Frontal cortex (tissue), 4 donors: ENCODE results near the gene SLC29A1. TPM values are rescaled to one million over a fixed set of nuclear protein-coding genes. Genes with fewer than 3 reads are reported as not detected.
A peak's percentile ranks its signal among the peaks of the same experiment; 100 is the strongest.
"Not testable (repeated sequence)": the region's sequence is repeated elsewhere in the genome, so short reads cannot be mapped to it uniquely, and the experiment has no call there.

Experiments used
- DNase-seq, 2 donors: peaks; one replicate each; pipeline ENCODE4 v3.0.0; 2012; ENCODE audit warnings: low spot score in 2 of 2
- FAIRE-seq: peaks from 2 replicates; lab custom pipeline; 2012; peaks lifted over from hg19 to GRCh38; lab: Jason Lieb, UNC
- total RNA-seq: library from RNA; depleted of rRNA; stranded (reverse); fragments of >200 nt; gene quantifications from one replicate; pipeline ENCODE4 v1.2.3, GENCODE V29; 2014
- donor health status: control.
- donor health status: control.
- donor health status: control.

Gene SLC29A1
- total RNA-seq, 1 donor from 2014 or later: 3.7 TPM

DNA sequence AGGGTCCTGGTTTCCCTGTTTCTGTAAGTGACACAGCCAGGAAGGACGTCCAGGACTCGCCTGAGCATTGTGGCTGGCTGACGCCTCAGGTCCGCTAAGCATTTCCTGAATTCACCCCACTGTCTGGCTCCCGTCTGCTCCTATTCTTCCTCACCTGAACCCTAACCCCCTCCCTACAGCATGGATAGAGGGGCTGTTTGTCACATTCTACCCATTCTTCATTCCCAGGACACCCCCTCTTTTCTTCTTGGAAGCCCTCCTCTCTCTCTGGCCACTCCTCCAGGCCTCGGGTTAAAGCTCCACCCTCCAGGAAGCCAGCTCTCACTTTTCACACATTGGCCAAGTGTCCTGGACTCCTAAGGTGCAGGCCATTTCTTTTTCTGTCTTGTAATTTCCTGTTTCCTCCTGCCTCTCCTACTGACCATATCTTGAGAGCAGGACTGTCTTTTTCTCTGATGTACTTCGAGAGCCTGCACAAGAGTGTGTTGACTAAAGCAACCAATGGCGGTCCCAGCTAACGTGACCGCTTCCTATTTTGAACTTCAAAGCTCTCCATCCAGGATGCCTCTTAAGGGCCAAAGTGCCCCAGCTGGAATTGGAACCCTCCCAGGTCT lies 30.9 kb upstream of the SLC29A1 start:
- DNase-seq: no peak
- FAIRE-seq: no peak

- FAIRE-seq: no peak
These were observed 30.0 kb upstream of the SLC29A1 start for GRCh38 chr6:44193307-44193910.

DNA sequence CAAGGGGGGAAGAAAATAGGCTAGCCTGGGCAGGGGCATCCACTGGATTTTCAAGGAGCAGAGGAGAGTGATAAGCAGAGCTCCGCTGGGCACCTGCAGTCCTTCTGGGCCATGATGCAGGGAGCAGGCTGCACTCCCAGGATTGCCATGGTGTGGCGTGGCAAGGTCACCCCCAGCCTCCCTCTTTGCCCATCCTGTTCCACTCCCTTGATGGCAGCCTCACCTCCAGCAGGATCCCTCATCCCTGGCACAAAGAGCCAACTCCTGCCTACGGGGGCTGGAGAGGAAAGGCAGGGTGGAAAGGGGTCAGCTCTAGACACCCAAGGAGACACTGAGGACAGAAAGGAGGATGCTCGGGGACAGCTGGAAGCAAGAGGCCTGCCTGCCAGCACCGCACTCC lies 29.1 kb upstream of the SLC29A1 start:
- FAIRE-seq (no peak), DNase-seq (no peak)

More at GRCh38 chr6:44193307-44193910, 30.0 kb upstream of the SLC29A1 start:
- no peak for DNase-seq

DNA sequence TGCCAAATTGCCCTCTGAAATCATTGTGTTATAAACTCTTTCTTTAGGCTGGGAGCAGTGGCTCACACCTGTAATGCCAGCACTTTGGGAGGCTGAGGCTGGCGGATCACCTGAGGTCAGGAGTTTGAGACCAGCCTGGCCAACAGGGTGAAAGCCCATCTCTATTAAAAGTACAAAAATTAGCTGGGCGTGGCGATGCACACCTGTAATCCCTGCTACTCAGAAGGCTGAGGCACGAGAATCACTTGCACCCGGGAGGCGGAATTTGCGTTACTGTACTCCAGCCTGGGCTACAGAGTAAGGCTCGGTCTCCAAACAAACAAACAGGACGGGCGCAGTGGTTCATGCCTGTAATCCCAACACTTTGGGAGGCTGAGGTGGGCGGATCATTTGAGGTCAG lies 27.0 kb upstream of the SLC29A1 start:
- not testable (repeated sequence) for DNase-seq, FAIRE-seq

- FAIRE-seq (no peak), DNase-seq (no peak)
These were observed 24.7 kb upstream of the SLC29A1 start for GRCh38 chr6:44198684-44199083.

DNA sequence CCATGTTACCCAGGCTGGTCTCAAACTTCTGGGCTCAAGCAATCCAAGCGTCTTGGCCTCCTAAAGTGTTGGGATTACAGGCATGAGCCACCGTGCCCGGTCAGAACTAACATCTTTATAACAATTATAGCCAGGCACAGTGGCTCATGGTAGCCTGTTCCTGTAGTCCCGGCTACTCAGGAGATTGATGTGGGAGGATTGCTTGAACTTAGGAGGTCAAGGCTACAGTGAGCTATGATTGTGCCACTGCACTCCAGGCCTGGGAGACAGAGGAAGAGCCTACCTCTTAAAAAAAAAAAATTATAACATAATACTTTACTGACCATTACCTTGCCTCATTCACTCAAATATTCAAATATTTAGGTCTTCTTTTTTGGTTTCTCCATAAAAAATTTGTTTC lies 23.5 kb upstream of the SLC29A1 start:
- FAIRE-seq (no peak), DNase-seq (no peak)

DNA sequence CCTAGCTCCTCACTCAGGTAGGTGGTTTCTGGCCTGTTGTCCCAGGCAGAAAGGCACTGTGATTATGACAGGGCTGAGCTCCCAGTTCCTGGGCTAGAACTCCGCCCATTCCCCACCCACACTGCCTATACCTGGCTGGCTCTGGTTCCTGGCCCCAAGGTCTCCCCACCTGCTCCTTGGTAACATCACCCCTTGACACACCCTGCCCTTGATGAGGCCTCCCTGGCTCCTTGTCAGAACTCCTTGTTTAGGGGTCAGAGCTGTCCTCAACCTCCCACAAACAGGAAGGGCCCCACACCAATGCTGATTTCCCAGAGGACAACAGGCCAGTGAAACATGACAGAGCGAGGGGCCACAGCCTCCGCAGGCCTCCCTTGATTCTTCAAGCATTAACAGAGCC lies 22.2 kb upstream of the SLC29A1 start:
- DNase-seq (no peak), FAIRE-seq (no peak)

- FAIRE-seq (no peak), DNase-seq (no peak)
These were observed 21.6 kb upstream of the SLC29A1 start for GRCh38 chr6:44201638-44202303.

GRCh38 chr6:44202332-44202971 lies 20.9 kb upstream of the SLC29A1 start:
- no peak for DNase-seq
- no peak for FAIRE-seq

DNA sequence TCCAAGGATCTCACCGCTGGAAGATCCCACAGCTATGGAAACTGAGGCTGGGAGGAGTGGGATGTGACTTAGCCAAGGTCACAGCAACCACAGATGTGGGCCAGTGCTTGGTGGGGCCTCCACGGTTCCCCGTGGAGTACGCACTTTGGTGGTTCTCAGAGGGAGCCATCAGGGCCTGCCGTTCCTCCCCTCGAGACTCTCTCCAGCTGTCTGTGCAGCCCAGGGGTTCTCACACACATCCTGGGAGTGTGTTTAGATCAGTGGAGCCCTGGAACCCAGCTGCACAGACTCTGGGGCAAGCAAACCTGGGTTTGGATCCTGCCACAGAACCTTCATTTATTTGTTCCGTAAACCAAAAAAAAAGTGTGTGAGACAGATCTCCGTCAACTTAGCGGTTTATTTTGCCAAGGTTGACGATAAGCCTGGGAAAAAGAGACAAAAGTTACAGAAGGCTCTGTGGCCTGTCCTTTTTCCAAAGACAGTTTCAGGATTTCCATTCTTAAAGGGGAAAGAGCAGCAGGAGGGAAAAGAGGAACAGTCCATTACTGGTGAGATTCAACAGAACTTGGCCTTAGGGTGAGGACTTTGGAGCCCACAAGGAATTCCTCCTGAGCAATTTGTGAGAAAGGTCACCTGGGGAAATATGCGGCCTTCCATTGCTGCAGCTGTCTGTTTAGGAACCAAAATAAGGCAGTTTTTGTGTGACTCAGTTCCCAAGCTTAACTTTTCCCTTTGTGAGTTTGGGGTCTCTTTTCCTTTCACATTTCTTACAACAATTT lies 20.2 kb upstream of the SLC29A1 start:
- DNase-seq (no peak), FAIRE-seq (no peak)

DNA sequence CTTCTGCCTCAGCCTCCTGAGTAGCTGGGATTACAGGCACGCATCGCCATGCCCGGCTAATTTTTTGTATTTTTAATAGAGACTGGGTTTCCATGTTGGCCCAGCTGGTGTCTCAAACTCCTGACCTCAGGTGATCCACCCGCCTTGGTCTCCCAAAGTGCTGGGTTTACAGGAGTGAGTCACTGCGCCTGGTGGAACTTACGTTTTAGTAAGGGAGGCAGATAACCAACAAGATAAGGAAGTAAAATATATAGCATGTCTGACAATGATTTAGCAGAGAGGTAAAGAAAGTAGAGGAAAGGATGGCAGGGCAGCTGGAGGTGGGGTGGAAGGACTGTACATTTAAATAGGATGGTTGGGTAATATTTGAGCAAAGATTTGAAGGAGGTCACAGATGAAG lies 19.4 kb upstream of the SLC29A1 start:
- no peak for FAIRE-seq
- DNase-seq: no peak

DNA sequence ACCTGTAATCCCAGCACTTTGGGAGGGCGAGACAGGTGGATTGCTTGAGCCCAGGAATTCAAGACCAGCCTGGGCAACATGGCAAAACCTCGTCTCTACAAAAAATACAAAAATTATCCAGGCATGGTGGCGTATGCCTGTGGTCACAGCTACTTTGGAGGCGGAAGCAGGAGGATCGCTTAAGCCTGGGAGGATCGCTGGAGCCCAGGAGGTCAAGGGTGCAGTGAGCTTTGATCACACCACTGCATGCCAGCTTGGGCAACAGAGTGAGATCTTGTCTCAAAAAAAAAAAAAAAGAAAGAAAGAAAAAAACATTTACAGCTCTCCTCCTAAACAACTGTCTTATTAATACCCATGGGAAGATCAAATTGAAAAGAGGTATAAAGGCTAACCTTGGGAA lies 15.4 kb upstream of the SLC29A1 start:
- no peak for FAIRE-seq
- DNase-seq: no peak

GRCh38 chr6:44211284-44211683 lies 12.1 kb upstream of the SLC29A1 start:
- FAIRE-seq: no peak

GRCh38 chr6:44214307-44214706 lies 9.1 kb upstream of the SLC29A1 start:
- FAIRE-seq: no peak
- DNase-seq: no peak

More at GRCh38 chr6:44211284-44211683, 12.1 kb upstream of the SLC29A1 start:
- no peak for DNase-seq

GRCh38 chr6:44216677-44217331 lies 6.6 kb upstream of the SLC29A1 start, which contains the start of gene MYMX:
Gene MYMX, plus strand, starts transcription at chr6:44216926. Its CDS starts 546 bp downstream, at chr6:44217472.
- DNase-seq (no peak), FAIRE-seq (no peak)

GRCh38 chr6:44217332-44218143 lies 5.9 kb upstream of the SLC29A1 start:
- FAIRE-seq (no peak), DNase-seq (peak in 1 of 2 donors; percentile 29)

DNA sequence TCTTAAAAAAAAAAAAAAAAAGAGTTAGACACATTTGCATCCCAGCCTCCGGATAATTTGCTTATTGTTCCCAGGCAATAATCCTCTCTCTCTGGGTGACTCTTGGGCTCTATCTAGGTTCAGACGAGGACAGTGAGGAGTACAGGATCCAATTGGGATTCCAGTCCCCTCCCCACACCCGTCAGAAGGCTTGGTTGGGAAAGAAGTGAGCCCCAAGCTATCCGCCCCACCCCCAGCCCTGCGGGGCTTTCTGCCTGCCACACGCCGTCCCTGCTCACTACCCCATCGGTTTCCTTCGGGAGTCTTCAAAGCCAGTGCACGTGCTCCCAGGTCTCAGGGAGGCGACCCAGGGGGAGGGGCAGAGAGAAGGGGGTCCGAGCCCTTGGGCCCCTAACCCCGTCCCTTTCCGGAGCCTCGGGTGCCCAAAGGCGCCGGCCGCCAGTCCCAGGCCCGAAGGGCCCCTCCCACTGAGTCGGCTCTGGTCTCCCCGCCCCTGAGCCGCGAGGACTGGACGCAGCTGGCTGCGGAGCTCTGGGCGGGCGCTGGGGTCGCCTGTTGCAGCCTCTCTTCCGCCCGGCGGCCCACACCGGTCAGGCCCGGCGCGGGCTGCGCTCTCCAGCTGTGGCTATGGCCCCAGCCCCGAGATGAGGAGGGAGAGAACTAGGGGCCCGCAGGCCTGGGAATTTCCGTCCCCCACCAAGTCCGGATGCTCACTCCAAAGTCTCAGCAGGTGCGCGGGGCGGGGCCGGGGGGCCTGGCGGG lies 4.2 kb upstream of the SLC29A1 start:
- DNase-seq (peak; percentile 55 to 71), FAIRE-seq (no peak)
